Dendritic cell treated with granulocyte-macrophage colony-stimulating factor and Interleukin-4, amounts not matched to agents 40 ng/mL and 50 ng/mL, for 4 days (primary cell): ENCODE results near the gene IL1R1.
"Not testable (repeated sequence)": the region's sequence is repeated elsewhere in the genome, so short reads cannot be mapped to it uniquely, and the experiment has no call there.

Experiments used
- H3K27ac Mint-ChIP-seq: one replicate; pipeline ENCODE4 v1.8.0; 2022; ENCODE audit warnings: mild to moderate bottlenecking, mixed read lengths
- H3K27me3 Mint-ChIP-seq: one replicate; pipeline ENCODE4 v1.8.0; 2022; ENCODE audit warnings: mild to moderate bottlenecking, mixed read lengths
- H3K36me3 Mint-ChIP-seq: one replicate; pipeline ENCODE4 v1.8.0; 2022; ENCODE audit warnings: low read depth, mixed read lengths
- H3K4me1 Mint-ChIP-seq: one replicate; pipeline ENCODE4 v1.8.0; 2022; ENCODE audit warnings: low read depth, mixed read lengths
- H3K4me3 Mint-ChIP-seq: one replicate; pipeline ENCODE4 v1.8.0; 2022; ENCODE audit warnings: mild to moderate bottlenecking, moderate library complexity, mixed read lengths
- H3K9me3 Mint-ChIP-seq: one replicate; pipeline ENCODE4 v1.8.0; 2022; ENCODE audit warnings: mixed read lengths
- intact Hi-C: fragments of 100-400 bp; cut with micrococcal nuclease; formaldehyde crosslinking; loops from one replicate; pipeline ENCODE4 v1.15.0; 2022

IL1R1 gene, protein sequence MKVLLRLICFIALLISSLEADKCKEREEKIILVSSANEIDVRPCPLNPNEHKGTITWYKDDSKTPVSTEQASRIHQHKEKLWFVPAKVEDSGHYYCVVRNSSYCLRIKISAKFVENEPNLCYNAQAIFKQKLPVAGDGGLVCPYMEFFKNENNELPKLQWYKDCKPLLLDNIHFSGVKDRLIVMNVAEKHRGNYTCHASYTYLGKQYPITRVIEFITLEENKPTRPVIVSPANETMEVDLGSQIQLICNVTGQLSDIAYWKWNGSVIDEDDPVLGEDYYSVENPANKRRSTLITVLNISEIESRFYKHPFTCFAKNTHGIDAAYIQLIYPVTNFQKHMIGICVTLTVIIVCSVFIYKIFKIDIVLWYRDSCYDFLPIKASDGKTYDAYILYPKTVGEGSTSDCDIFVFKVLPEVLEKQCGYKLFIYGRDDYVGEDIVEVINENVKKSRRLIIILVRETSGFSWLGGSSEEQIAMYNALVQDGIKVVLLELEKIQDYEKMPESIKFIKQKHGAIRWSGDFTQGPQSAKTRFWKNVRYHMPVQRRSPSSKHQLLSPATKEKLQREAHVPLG

DNA sequence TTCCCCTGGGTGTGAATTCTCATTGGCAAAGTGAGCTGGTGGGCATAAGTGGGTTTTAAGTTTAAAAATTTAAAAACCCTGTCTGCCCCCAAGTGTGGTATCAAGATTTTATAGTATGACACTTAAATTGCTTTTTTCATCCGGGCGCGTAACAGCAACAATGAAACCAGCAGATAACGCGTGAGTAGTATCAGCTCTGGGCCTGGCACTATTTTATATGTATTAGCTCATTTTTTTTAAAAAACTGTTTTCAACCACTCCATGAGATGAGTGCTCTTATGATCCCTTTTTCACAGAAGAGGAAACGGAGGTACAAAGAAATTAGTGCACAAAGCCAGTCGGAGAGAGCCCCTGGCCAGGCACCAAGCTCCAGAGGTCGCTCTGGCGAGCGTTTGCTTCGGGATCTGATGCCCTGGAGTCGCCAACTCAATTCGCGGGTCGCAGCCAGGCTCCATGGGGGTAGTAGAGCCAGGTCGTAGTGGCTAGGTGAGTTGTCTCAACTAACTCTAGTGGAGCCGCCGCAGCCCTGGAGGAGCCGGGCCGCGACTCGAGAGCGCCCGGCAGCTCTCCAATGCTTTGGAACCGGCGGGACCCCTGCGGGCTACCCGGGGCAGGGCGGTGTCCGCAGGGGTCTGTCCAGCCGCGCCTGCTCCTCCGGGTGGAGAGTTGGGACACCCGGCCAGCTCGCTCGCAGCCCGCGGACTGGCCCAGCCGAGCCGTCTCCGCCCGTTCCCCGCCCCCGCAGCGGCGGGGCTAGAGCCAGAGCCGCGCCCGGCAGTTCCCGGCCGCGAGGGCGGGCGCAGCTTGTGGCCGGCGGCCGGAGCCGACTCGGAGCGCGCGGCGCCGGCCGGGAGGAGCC lies at the start of gene IL1R1:
Gene IL1R1 (plus strand): TSS at position 777 of the 859 bp plus-strand sequence. CDS start 14,979 bp downstream, outside the sequence.
- peaks cover 6% of the 10 kb centered on the region for H3K27me3 Mint-ChIP-seq
- peak within 1 kb of the TSS; percentile 99 for H3K27ac Mint-ChIP-seq
- H3K4me1 Mint-ChIP-seq = peaks cover 55% of the 10 kb centered on the region
- peaks cover 52% of the 10 kb centered on the region for H3K36me3 Mint-ChIP-seq
- peaks cover 29% of the 10 kb centered on the region for H3K9me3 Mint-ChIP-seq
- H3K4me3 Mint-ChIP-seq = peak within 1 kb of the TSS; percentile 96
- intact Hi-C loops = loop anchor here (2.0 to 5.0 kb wide), 2 partner anchors 59 to 115 kb away; no protein-coding TSS in a partner anchor

DNA sequence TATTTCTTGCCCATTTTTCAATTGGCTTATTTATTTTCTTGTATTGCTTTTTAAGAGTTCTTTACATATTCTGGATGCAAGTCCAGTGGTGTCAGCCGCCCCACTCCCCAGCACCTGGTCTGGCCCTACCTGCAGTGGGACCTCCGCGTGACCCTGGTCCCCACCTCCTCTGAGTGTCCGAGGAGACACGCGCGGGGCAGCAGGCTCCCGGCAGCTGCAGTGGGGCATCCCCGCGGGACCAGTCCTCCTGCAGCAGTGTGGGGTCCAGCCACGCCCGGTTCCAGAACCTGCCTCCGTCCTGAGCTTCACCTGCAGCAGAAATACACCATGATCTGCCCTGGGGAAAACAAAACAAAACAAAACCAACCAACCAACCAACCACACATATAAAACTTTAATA lies 48.9 kb upstream of the IL1R1 start:
- H3K4me1 Mint-ChIP-seq = no peaks in the 10 kb centered on the region
- no peak overlapping the region for H3K27ac Mint-ChIP-seq
- peaks cover 4% of the 10 kb centered on the region for H3K27me3 Mint-ChIP-seq
- H3K4me3 Mint-ChIP-seq = no peak overlapping the region
- intact Hi-C loops = no loop called here
- peaks cover 8% of the 10 kb centered on the region for H3K36me3 Mint-ChIP-seq
- peaks cover 11% of the 10 kb centered on the region for H3K9me3 Mint-ChIP-seq

DNA sequence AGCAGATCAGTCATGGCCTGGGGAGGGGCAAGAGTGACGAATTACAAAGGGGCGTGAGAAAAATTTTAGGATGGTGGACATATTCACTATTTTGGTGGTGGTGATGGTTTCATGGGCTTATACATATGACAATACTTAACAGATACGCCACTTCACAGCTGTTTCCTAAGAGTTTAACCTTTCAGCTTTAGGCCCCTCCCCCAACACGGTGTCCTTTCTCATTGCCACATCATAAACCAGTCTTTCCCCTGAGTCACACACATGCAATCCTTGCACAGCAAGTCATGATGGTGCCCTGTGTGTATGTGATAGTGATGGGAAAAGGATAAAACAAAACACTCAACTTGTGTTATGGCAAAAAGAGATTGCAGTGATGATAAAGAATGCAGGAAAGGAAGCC lies 47.6 kb upstream of the IL1R1 start:
- peaks cover 11% of the 10 kb centered on the region for H3K9me3 Mint-ChIP-seq
- no peak overlapping the region for H3K27ac Mint-ChIP-seq
- intact Hi-C loops = no loop called here
- H3K36me3 Mint-ChIP-seq = peaks cover 8% of the 10 kb centered on the region
- H3K4me3 Mint-ChIP-seq = no peak overlapping the region
- peaks cover 4% of the 10 kb centered on the region for H3K27me3 Mint-ChIP-seq
- H3K4me1 Mint-ChIP-seq = peaks cover 3% of the 10 kb centered on the region

DNA sequence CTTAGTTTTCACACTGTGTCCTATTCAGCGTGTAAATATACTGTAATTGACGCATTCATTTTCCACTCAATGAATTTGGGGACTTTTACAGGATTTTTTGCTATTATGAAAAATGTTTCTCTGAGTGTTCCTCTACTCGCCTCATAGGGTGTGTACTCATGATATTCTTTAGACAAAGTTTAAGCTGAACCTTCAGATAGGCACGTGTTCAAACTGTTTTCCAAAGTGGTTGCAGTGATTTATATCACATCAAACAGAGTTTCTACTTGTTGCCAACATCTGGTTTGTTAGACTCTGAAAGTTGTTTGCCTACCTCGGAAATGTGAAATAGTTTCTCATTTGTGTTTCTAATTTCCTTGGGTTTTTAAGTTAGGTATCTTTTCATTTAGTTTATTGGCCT lies 46.4 kb upstream of the IL1R1 start:
- H3K27me3 Mint-ChIP-seq = peaks cover 2% of the 10 kb centered on the region
- intact Hi-C loops = no loop called here
- H3K4me1 Mint-ChIP-seq = peaks cover 7% of the 10 kb centered on the region
- H3K9me3 Mint-ChIP-seq = no peaks in the 10 kb centered on the region
- H3K4me3 Mint-ChIP-seq = no peak overlapping the region
- H3K27ac Mint-ChIP-seq = no peak overlapping the region
- no peaks in the 10 kb centered on the region for H3K36me3 Mint-ChIP-seq

DNA sequence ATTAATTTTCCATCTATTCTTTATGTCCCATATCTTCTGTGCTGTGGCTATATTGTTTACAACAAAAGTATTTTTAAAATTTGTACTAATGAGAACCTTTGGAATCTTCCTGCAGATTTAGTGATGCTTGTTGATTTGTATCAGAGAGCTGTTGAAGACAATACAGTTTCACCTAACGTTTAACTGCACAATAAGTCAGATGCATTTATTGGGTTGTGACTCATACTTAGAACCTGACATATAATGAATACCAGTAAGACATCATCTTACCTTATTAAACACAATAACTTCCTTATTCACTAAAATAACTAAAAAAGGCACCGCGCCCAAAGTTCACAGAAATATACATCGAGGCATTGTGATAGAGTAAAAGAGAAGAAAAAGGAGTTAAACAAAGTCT lies 43.8 kb upstream of the IL1R1 start:
- Mint-ChIP-seq H3K36me3 (no peaks in the 10 kb centered on the region), H3K27me3 (peaks cover 4% of the 10 kb centered on the region), H3K4me1 (peaks cover 14% of the 10 kb centered on the region), H3K27ac (no peak overlapping the region), H3K4me3 (no peak overlapping the region), H3K9me3 (no peaks in the 10 kb centered on the region)
- intact Hi-C loops = no loop called here

DNA sequence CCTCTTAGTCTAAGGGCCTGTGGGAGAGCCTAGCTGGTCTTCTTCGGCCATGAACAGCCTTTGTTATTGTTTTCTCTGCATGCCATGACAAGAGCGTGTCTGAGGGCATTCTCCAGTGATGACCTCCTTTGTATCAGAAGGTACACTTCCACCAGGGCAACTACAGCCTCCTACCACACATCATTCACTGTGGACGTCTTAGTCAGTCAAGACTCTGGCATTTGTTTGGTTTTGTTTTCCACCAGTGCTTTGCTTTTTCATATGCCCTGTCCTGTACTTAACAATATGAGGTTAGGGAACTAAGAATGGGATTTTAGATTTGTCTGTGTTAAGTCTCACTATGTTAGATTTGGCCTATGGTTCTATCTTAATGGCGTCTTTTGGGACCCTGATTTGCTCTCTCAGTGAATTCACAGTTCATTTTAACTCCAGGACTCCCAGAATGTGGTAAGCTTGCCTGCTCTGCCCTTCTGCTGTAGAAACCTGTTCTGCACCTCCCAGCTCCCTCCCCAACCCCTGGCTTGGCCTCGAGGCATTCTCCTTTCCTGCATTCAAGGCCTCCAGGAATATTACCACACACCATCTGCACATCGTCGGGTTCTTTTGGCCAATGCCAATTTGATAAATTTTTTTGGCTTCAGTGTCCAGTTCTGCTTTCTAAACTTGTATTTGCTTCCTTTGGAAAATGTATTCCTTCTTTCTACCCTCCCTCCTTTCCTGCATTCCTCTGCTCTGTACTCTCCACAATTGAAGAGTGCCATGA lies 42.8 kb upstream of the IL1R1 start:
- H3K36me3 Mint-ChIP-seq = no peaks in the 10 kb centered on the region
- intact Hi-C loops = no loop called here
- H3K4me1 Mint-ChIP-seq = peaks cover 23% of the 10 kb centered on the region
- H3K9me3 Mint-ChIP-seq = no peaks in the 10 kb centered on the region
- H3K27ac Mint-ChIP-seq = peak overlapping the region; percentile 15
- no peak overlapping the region for H3K4me3 Mint-ChIP-seq
- H3K27me3 Mint-ChIP-seq = peaks cover 4% of the 10 kb centered on the region

DNA sequence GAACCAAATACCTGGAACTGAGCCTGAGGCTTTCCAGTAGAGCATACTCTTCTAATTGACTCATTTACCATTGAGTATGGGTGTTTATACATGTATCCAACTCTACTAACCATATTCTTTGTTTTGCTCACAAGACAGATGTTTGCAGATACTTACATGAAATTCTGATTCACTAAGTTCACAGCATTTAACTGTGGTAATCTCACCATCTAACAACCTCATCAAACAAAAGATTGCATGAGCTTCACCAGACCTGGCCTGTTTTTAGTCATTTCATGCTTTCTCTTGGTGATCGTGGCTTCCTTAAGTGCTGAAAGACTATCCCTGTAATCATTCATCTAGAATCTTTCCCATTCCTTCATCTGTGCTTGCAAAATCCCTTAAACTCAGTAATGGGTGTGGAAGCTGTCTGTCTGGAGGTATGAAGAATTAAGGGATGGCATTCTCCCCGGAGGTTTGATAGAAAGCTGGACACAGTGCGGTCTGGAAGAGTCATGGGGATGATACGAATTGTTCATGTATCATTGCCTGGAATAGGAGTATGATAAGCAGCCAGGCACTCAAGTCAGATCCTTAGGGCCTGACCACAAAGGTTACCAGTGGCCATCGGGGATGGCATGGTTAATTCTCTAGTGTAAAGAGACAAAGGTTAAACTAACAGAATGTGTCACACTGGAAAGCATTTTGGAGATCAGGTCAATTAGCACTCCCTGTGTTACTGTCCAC lies 42.0 kb upstream of the IL1R1 start:
- Mint-ChIP-seq H3K9me3 (no peaks in the 10 kb centered on the region), H3K36me3 (no peaks in the 10 kb centered on the region), H3K4me1 (peaks cover 26% of the 10 kb centered on the region), H3K27ac (peak overlapping the region; percentile 15), H3K27me3 (peaks cover 4% of the 10 kb centered on the region), H3K4me3 (no peak overlapping the region)
- intact Hi-C loops = no loop called here

DNA sequence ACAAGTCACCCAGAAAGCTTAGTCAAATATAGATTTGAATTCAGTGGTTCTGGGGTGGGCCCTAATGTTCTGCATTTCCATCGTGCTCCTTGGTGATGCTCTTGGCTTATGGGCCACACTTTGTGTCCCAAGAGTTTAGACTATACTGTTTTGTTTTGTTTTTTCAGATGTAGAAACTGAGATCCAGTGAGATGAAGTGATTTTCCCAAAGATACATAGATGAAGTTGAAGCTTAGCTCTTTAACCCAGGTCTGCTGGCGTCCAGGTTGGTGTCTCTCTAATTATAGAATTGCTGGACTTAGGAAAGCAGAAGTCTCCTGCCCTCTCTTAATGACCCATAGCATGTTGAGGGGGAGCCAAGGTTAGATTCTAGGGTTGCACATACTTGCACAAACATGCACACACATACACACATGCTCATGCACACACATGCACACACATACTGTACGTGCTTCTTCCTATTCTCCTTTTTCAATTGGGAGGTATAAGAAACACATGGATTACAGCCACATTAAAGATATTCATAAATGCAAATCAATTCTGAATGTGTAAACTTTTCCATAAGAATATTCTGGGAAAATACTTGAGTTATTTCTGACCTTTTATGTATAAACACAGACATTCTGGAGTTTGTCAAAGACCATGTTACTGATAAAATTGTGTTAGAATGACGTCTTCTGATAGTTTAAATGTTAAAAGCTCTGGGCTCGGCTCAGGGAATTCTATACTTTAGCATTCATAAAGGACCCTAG lies 41.3 kb upstream of the IL1R1 start:
- Mint-ChIP-seq H3K27ac (no peak overlapping the region), H3K4me3 (no peak overlapping the region), H3K36me3 (no peaks in the 10 kb centered on the region), H3K27me3 (peaks cover 4% of the 10 kb centered on the region), H3K9me3 (no peaks in the 10 kb centered on the region), H3K4me1 (peaks cover 33% of the 10 kb centered on the region)
- intact Hi-C loops = no loop called here

DNA sequence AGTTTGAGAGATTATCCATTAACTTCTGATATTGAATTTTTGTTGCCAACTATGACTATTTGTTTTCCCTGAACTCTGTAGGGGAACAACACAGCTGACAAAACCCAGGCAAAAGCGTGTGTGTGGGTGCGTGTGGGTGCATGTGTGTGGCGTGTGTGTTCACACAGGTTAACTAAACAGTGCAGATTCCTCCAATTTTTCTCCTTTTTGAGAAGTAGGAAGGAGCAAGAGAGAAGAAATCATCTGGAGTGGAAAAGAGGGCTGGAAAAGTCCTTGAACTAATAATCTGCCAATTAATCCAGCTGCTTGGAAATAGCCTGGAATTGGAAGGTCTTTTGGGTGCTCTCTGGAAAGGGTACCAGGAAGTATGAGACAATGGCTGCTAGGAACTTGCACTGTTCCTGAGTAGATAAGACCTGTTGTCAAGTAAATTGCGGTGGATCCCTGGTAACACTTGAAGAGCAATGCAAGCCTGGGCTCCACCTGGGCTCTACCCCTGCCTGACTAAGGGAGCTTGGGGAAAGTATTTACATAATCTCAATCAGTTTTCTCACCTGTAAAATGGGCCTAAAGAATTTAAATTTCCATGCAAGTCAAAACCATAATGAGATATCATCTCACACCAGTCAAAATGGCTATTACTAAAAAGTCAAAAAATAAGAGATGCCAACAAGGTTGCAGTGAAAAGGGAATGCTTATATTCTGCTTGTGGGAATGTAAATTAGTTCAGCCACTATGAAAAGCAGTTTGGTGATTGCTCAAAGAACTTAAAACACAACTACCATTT lies 40.5 kb upstream of the IL1R1 start:
- intact Hi-C loops = no loop called here
- Mint-ChIP-seq H3K27ac (no peak overlapping the region), H3K4me1 (peaks cover 36% of the 10 kb centered on the region), H3K9me3 (no peaks in the 10 kb centered on the region), H3K27me3 (peaks cover 4% of the 10 kb centered on the region), H3K4me3 (no peak overlapping the region), H3K36me3 (no peaks in the 10 kb centered on the region)

DNA sequence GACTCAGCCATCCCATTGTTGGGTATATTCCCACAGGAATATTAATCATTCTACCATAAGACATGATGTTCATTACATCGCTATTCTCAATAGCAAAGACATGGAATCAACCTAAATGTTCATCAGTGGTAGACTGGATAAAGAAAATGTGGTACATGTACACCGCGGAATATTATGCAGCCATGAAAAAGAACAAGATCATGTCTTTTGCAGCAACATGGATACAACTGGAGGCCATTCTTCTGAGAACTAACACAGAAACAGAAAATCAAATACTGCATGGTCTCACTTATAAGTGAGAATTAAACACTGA lies 40.0 kb upstream of the IL1R1 start:
- H3K27me3 Mint-ChIP-seq, H3K4me3 Mint-ChIP-seq, intact Hi-C loops, H3K36me3 Mint-ChIP-seq, H3K9me3 Mint-ChIP-seq, H3K27ac Mint-ChIP-seq: not testable (repeated sequence)
- H3K4me1 Mint-ChIP-seq = peaks cover 36% of the 10 kb centered on the region

DNA sequence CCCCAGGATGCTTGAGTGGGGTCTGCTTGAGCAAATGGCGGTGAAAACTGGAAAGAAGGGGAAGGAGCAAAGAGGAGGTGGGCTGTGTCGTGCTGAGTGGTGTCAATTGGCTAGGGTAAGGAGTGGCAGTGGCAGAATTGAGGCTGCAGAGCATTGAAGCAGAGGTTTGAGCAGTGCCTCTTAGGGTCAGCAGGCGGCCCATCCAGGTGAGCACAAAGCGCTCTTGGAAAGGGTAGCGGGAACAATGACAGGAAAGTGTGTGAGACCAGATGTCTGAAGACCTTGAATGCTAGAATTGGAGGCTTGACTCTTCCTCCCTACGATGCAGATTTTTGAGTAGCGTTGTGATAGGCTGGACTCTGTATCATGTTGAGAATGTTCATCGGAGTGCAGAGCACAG lies 39.3 kb upstream of the IL1R1 start:
- peaks cover 36% of the 10 kb centered on the region for H3K4me1 Mint-ChIP-seq

More for the DNA sequence above, 39.3 kb upstream of the IL1R1 start:
- Mint-ChIP-seq H3K4me3 (no peak overlapping the region), H3K9me3 (no peaks in the 10 kb centered on the region), H3K27ac (peak overlapping the region; percentile 89), H3K27me3 (peaks cover 4% of the 10 kb centered on the region), H3K36me3 (no peaks in the 10 kb centered on the region)
- intact Hi-C loops = no loop called here
